Measurements from ENCODE around the gene TXNRD1. TPM values are rescaled to one million over a fixed set of nuclear protein-coding genes. Genes with fewer than 3 reads are reported as not detected.

TXNRD1 gene
- total RNA-seq, 3 donors from 2014 or later, result 76.0 to 117 (median 77.5) TPM

- ATAC-seq, result no peak
- peaks cover 4% of the 10 kb centered on the region for H3K36me3 ChIP-seq (ENCODE audit: low read depth)
These were observed 95.4 kb downstream of the TXNRD1 start for GRCh38 chr12:104310751-104311633.

GRCh38 chr12:104312202-104312601, 96.6 kb downstream of the TXNRD1 start:
- Histone ChIP-seq H3K9me3 (no peaks in the 10 kb centered on the region), H3K4me1 (ENCODE audit: low read depth) (no peaks in the 10 kb centered on the region), H3K4me3 (no peak overlapping the region), H3K36me3 (ENCODE audit: low read depth) (peaks cover 4% of the 10 kb centered on the region)
- intact Hi-C loops (cut with DNase I, micrococcal nuclease), result no loop called here
- DNase-seq (no peak), ATAC-seq (no peak)
- TF ChIP-seq CTCF (IDR thresholded peaks at IDR 0.05), result no peak

More at GRCh38 chr12:104310751-104311633, 95.4 kb downstream of the TXNRD1 start:
- no peak overlapping the region for H3K4me3 ChIP-seq
- TF ChIP-seq CTCF (IDR thresholded peaks at IDR 0.05), result no peak
- no peak for DNase-seq
- H3K4me1 ChIP-seq (ENCODE audit: low read depth), result no peaks in the 10 kb centered on the region
- H3K9me3 ChIP-seq, result no peaks in the 10 kb centered on the region
- intact Hi-C loops (cut with DNase I, micrococcal nuclease), result no loop called here

GRCh38 chr12:104312654-104313053, 97.1 kb downstream of the TXNRD1 start:
- Histone ChIP-seq H3K4me3 (no peak overlapping the region), H3K36me3 (ENCODE audit: low read depth) (peaks cover 4% of the 10 kb centered on the region), H3K4me1 (ENCODE audit: low read depth) (no peaks in the 10 kb centered on the region), H3K9me3 (no peaks in the 10 kb centered on the region)
- TF ChIP-seq CTCF (IDR thresholded peaks at IDR 0.05), result no peak
- DNase-seq (no peak), ATAC-seq (no peak)
- intact Hi-C loops (cut with DNase I, micrococcal nuclease), result no loop called here

GRCh38 chr12:104313568-104314241, 98.1 kb downstream of the TXNRD1 start:
- H3K4me3 ChIP-seq, result no peak overlapping the region
- peaks cover 4% of the 10 kb centered on the region for H3K36me3 ChIP-seq (ENCODE audit: low read depth)
- ATAC-seq, result no peak
- intact Hi-C loops (cut with DNase I, micrococcal nuclease), result no loop called here
- no peak for TF ChIP-seq CTCF (IDR thresholded peaks at IDR 0.05)
- no peaks in the 10 kb centered on the region for H3K9me3 ChIP-seq
- DNase-seq, result no peak
- H3K4me1 ChIP-seq (ENCODE audit: low read depth), result no peaks in the 10 kb centered on the region

- H3K4me1 ChIP-seq (ENCODE audit: low read depth), result no peaks in the 10 kb centered on the region
- H3K9me3 ChIP-seq, result no peaks in the 10 kb centered on the region
- TF ChIP-seq CTCF (IDR thresholded peaks at IDR 0.05), result no peak
- no peak overlapping the region for H3K4me3 ChIP-seq
- intact Hi-C loops (cut with DNase I, micrococcal nuclease), result no loop called here
- peak; percentile 24 for ATAC-seq
- no peak for DNase-seq
- peaks cover 4% of the 10 kb centered on the region for H3K36me3 ChIP-seq (ENCODE audit: low read depth)
These were observed 98.6 kb downstream of the TXNRD1 start for GRCh38 chr12:104314242-104314614.

All from mucosa of descending colon (tissue), 3 donors.